ENCODE data around the gene AHDC1.
"Not testable (repeated sequence)": the region's sequence is repeated elsewhere in the genome, so short reads cannot be mapped to it uniquely, and the experiment has no call there.

AHDC1 gene

DNA sequence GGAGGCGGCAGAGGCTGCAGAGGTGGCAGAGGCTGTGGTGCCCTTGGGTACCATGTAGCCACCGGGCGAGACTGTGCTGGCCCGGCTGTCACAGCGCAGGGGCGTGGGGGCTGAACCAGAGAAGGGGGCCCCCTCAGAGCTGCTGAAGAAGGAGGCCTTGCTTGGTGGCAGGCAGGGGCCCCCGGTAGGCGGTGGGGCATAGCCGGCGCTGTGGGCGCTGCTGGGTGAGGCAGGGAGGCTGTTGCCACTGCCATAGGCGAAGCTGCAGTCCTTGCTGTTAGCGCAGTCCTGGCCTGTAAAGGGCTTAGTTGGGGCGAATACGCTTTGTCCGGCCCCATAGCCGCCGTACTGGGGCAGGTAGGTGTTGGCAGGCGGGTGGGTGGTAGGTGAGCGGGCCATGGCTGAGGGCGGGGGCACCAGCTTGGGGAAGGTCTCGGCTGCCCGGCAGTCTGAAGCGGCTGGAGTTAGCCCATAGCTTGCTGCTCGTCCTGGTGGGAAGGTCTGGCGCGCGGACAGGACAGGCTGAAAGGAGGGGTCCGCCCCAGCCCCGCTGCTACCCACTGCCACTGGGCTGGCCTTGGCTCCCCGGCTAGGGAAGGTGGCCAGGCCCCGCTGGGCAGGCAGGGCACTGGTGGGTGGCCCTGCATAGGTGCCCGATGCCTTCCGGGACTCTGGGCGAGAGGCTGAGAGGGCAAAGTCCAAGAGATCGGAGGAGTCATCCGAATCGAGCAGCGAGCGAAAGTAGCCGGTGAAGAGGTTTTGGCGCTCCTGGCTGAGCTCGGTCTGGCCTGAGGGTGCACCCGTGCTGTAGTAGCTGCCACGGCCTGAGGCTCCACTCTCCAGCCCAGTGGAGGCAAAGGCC, 54.9 kb downstream of the AHDC1 start:
- no peak for DNase-seq

DNA sequence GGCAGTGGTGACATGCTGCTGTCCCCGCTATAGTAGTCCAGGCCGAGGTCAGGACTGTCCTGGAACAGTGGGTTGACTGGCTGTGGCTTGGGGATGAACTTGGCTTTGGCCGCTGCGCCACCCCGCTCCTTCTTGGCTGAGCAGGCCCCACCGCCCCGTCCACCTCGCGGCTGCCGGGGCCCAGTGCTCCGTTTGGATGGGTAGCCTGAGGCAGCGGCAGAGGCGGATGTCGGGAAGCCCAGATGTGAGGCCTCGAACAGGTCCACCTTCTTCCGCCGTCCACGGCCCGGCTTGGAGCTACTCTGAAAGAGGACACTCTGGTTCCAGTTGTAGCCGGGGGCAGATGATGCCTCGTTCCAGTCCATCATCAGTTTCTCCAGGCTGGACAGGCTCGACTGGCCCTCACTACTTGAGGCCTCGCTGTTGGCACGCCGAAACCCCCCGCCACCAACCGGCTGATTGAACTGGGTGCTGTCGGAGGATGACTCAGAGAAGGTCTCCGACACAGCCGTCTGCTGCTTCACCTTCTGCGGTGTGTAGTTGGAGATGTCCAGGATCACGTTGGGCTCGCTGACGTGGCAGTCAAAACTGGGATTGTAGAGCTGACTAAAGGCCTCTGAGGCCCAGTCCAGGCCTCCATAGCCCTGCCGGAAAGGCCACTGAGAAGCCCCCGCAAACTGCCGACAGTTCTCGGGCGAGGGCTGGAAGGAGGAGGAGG, 55.6 kb downstream of the AHDC1 start:
- no peak for DNase-seq

DNA sequence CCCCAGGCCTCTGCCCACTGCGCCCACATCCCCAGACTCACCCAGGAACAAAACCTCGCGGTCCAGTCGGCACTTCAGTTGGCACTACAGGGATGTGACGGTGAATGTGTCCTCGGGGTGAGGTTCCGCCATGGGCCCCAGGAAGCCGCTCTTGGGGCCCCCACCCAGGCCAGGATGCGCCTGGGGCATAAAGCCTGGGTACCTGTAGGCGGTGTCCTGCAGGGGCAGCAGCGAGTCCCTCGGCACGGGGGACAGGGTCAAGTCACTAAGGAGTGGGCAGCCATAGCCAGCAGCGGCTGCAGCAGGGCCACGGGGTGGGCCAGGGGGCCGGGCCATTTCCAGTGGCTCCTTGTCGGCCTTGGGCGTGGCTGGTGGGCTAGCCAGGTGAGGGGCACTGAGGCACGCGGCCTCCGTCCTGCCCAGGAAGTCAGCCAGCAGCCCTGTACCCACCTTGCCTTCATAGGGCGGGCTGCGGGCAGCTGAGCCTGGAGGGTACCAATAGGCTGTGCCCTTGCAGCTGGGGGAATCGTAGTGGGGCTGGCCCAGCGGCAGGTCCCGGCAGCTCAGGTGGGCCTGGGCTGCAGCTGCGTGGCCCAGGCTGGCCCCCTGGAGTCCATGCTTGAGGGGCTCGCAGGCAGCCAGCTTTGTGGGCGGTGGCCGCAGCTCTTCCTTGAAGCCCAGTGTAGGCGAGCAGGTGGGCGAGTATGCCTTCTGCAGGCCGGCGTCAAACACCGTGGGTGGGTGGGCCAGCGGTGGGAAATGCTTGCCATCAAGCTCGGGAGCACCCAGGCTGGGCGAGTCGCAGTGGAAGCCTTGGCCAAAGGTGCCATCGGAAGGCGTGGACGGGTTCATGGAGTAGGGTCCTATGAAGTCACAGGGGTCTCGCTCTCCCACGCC, 56.5 kb downstream of the AHDC1 start:
- DNase-seq, result no peak

DNA sequence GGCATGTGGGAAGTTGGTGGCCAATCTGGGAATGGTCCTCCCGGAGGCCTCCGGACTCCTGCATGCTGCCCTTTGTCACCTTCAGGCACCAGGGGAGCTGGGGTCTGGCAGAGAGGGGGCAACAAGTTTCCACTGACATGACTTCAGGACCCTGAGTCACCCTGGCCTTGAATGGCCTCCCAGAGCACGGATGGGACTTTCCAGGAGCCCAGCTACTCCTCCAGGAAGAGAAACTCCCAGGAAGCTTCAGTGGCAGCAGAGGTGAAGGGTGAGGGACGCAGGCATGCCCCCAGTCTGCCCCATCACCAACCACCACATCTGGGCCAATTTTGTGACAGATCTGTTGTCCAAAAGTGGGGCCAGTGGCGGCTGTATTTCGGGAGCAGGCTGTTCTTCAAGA, 58.1 kb downstream of the AHDC1 start:
- DNase-seq, result no peak

DNA sequence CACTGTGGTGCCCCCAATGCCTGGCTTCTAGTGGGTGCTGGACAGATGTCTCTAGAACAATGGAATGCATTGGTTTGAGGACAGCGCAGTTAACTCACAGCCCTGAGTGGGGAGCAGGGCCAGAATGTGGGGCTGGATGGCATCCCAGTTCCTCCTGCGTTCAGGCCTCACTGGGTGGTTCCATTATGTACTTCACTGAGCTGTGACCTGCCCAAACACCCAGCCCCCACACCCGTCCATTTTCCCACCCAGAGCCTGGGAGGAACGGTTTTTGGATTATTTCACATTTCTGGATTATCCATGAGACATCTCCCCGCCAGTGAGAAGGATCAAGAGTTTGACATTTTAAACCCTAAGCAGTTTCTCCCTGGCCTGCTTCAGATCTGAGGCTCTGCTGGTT, 58.7 kb downstream of the AHDC1 start:
- no peak for DNase-seq

DNA sequence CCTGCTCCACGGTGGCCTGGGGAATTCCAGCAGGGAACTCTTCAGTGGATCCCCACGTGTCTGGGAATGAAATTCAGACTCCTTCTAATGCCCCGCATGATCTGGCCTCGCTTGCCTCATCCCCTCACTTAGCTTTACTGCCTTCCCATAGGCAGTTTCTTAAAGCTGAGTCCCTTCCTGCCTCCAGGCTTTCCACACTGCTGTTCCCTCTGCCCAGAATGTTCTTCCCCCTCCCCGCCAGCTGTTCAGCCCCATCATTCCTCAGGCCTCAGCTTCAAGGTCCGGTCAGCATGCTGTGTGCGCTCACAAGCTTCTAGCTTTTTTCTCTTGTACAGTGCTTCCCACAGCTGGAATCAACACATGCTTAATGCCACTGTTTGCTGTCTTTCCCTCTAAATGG, 59.1 kb downstream of the AHDC1 start:
- no peak for DNase-seq

DNA sequence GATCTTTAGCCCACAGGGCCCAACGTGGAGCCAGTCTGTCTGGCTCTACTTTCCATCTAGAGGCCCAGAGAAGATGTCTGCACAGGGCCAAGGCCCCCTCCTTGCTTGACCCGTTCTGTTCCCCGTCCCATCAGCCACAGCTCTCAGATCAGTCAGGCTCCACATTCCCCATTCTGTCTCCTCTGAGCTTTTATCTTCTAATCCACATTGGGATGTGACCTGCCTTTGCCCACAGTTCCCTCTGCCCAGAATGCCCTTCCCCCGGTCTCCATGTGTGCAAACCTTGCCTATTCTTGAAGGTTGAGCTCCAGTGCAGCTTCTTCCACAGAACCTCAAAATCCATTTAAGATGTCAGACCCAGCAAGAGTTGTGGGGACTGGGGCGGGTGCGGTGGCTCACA, 60.7 kb downstream of the AHDC1 start:
- DNase-seq, result no peak

DNA sequence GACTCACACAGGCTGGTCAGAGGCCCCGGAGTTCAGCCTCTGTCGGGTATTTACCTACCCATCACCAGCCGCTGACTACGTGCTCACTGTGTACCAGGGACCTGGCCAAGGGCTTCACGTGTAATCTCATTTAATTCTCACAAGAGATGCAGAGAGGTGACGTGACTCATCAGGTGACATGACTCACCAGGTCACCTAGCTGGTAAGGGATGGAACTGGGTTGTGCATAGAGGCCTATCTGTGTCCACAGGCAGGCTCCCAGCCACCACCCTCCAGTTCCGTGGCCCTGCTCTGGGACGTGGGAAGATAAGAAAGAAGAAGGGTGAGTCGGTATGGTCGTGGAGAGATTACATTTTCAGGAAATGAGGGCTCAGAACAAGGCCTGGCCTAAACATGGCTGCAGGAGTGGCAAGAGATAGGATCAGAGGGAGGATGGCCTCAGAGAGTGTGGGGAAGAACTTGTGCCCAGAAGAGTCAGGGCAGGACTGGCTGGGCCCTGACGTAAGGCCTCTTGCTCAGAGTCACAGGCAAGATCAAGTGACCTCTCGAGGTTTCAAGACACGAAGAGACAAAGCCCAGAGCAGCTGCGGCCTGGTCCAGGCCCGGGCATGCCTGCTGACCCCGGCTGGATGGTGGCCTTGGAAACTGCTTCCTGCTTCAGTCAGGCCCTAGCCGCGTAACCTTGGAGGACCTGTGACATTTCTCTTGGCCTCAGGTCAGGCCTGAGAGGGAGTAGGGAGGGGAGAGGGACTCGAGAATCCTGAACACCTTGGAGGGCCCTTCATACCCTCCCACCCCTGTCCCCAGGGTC, 61.3 kb downstream of the AHDC1 start:
- no peak for DNase-seq

DNA sequence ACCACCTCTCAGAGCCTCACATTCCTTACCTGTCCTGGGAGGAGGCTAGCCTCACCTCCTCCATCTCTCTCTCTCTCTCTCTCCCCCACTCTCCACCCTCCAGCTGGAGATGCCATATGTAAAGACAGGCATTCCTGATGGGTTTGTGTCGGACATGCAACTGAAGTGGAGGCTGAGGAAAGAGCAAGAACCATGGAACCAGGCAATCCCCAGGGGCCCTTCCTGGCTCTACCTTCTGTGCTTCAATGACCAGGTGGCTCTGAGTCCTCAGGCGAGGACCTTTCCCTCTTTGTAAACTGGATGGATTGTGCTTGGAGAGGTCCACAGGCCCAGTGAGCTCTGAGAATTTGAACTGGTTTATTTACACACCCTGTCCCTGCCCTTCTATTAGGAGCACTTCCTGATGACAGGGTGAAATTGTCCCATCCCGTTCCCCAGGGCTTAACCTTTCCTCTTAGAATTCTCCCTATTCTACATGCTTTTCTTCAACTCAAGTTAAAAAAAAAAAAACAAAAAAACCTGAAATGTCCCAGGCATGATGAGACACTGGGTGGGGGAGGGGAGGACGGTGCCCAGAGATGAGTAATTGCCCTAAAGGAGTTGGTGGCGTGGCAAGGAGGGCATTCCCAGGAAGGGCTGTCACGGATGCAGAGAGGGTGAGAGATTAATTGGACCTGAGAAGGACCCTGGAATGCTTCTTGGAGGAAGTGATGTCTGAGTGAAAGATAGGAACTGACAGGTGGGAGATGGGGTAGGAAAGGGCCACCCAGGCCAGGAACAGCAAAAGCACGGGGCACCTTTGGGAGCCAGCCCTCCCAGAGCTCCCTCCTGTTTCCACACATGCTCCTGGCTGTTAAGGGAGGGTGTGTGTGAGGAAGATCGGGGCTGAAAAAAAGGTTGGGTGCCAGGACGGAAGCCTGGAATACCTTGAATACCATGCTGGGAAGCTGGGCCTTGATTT, 63.8 kb downstream of the AHDC1 start:
- peak; percentile 24 to 62 for DNase-seq

DNA sequence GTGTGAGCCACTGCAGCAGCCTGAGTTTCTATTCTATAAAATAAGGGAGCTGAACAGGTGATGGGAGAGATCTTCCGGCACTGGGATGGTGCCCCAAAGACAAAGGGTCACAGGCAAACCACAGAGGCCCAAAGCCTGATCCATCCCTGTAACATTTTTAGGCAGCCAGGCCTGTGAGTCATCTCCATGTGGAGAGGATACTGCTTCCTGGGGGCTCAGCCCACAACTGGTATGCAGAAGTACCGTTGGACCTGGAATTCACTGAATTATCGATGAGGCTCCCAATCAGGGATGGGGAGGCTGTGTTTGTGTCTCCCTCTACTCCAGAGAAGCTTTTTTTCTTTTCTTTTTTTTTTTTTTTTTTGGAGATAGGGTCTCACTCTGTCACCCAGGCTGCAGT, 65.2 kb downstream of the AHDC1 start:
- DNase-seq, result no peak

DNA sequence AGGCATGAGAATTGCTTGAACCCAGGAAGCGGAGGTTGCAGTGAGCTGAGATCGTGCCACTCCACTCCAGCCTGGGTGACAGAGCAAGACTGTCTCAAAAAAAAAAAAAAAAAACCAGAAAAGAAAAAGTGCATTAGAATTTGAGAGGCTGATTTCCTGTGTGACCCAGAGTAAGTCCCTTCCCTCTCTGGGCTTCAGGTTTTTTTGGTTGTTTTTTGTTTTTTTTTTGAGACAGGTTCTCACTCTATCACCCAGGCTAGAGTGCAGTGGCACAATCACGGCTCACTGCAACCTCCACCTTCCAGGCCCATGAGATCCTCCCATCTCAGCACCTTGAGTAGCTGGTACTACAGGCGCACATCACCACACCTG, 65.7 kb downstream of the AHDC1 start:
- DNase-seq, result not testable (repeated sequence)

DNA sequence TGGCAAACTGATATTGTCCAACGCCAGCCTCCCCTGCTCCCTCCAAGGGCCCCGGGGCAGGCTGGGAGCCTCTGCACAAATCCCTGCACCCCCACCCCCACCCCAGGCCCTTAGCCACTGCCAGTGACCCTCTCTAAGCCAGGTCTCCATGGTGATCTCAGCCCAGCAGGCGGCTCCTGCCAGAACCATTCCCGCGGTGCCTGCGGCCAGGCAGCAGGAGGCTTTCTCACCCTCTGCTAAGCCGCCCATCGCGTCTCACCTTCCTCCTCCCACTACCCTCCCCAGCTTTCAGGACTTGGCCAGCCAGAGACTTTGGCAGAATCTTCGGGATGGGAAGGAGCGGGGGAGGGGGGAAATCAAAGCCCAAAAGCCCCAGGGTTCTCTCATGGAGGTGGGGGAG, 67.2 kb downstream of the AHDC1 start:
- DNase-seq, result peak in 1 of 2 experiments; percentile 37

DNA sequence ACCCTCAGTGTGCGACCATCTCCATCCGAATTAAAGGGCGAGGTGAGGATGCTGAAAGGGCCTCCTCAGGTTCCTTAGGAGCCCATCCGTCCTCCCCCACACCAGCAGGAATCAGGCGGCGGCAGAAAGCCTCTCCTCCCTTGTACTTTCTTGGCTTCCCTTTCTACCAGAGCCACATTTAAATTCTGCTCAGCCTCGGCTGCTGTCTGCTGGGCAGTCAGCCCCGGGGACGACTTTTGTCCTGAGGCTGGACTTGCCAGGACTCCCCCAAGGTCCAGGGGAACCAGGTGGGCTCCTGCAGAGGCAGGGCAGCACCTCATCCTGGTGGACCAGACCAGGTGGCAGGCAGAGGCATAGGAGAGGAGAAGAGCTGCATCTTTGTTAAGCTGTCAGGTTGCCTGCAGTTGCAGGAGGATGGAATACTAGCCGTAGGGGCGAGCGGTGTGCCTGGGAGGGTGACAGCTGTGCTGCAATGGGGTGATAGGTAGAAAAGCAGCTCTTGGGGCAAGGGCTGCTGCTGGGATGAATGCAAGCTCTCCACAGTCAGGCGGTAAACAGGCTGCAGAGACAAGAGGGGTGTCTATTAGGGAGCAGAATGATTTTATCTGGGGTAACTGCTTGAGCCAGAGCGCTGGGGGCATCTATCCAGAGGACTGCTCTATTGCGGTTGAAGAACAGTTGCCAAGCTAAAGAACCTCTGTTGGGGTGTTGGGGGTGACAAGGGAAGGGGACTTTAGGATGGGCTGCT, 67.8 kb downstream of the AHDC1 start:
- DNase-seq, result no peak

DNA sequence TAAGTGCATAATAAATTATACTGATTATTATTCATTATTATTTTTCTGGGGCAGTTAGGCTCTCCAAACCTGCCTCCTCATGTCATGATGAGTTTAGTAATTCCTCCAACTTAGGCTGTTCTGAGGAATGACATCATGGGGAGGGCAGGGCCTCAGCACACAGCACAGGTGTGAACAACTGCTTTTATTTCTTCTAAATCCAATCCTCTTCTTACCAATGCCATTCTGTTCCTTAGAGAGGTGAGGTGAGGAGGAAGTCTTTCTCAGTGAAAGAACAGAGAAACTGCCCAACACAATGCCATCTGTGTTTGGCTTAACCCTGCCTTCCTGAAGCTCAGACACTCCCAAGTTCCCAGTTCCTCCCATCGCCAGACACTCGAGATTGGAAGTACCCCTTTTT, 68.6 kb downstream of the AHDC1 start:
- no peak for DNase-seq

DNA sequence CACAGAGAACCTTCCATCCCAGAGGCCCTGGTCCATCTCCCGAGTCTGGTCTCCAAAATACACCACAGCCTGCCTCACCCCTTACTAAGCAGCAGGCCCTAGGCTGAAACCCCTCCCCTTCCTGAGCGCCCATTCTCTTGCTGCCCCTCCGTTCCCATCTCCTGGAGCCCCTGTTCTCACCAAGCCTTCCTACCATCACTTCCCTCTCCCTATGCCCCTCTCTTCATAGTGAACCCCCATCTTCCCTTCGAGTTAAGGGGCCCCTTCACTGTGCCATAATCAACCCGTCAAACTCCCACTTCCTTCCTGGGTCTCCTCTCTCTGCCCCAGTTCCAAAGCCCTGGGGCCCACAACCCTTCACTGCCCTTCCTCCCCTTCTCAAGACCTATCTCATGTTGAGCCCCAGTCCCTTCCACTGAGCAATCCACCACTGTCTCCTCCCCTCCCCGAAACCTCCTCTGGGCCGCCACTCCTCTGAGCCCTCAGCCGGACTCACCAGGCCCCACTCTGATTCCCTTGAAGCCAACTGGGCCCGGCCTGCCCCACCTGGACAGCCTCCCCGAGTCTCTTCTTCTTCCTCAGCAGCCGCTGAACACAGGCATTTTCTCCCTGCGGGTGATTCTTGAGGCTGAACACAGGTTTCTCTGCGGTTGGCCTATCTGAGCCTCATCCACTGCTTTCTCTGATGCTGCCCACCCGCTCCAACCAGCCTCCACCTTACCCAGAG, 71.8 kb downstream of the AHDC1 start:
- DNase-seq, result no peak

DNA sequence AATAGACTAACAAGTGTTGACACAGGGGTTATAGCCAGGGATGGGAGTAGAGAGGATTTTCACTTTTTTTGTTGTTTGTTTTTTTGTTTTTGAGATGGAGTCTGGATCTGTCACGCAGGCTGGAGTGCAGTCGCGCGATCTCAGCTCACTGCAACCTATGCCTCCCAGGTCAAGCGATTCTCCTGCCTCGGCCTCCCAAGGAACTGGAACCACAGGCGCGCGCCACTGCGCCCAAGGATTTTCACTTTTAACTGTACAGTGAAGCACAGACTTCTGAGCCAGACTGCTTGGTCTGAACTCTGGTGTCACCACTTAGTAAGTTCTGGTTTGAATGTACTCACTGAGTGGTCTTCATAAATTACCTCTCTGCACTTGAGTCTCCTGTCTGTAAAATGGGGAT, 73.8 kb downstream of the AHDC1 start:
- no peak for DNase-seq

DNA sequence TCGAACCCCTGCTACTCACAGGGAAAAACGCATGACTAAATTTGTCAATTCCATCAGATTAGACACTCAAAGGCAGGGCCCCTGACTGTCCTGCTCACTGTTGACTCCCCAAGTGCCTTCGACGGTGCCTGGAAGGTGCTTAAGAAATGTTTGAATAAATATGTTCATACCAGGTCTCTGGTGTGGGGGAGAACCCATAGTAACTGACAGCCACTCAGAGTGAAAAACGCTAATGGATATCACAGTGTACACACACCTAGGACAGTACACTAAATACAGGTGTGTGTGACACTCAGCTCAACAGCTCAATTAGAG, 74.3 kb downstream of the AHDC1 start:
- DNase-seq, result no peak

DNA sequence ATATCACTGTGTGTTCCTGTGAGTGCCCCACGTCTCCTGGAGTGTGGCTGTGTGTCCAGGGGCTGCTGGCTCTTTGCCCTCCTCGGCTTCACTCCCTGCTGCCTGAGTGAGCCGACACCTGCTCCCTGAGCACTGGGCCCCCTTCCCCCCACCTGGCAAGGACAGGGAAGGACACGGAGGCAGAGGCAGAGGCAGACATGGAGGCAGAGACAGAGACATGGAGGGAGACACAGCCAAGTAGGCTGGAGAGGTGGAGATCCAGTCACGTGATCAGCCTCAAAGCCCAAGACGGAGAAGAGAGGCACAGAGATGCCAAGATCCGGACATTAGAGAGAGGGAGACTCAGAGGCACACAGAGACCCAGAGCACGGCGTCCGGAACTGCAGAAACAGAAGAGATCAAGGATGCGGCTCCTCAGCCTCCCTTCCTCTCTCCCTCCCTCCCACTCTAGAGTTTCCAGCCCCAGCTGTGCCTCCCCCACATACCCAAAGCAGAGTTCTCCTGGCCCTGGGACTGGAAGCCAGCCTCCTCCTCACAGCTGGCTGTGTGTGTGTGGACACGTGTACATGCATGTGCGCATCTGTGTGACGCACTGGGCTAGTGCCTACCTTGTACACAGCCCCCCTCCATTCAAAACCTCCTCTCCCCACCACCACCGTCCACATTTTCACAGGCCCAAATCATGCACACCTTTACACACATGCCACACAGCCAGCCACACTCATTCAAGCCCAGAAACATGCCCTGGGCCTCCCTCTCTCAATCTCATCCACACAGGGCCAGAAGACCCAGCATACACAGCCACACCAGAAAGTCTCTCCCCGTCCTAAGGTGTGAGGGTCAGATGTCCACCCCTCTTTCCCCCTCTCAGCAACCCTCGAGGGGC, 74.9 kb downstream of the AHDC1 start:
- DNase-seq, result peak; percentile 45 to 71

Measured in NCI-H187 (cell line).